HPDE6-E6E7 (cell line): Measurements from ENCODE around the gene CUZD1.

ENCODE experiments used
- DNase-seq: peaks from one replicate; pipeline ENCODE4 v3.0.0; 2011; ENCODE audit warnings: missing footprints; ENCODE audit errors: extremely low spot score

Gene CUZD1

GRCh38 chr10:122855745-122856144, 10.1 kb upstream of the CUZD1 start:
- DNase-seq, result no peak

GRCh38 chr10:122854648-122855047, 9.0 kb upstream of the CUZD1 start:
- peak; percentile 49 for DNase-seq

- no peak for DNase-seq
These were observed 8.1 kb upstream of the CUZD1 start for GRCh38 chr10:122853665-122854313.

GRCh38 chr10:122852261-122852660, 6.6 kb upstream of the CUZD1 start:
- no peak for DNase-seq

DNA sequence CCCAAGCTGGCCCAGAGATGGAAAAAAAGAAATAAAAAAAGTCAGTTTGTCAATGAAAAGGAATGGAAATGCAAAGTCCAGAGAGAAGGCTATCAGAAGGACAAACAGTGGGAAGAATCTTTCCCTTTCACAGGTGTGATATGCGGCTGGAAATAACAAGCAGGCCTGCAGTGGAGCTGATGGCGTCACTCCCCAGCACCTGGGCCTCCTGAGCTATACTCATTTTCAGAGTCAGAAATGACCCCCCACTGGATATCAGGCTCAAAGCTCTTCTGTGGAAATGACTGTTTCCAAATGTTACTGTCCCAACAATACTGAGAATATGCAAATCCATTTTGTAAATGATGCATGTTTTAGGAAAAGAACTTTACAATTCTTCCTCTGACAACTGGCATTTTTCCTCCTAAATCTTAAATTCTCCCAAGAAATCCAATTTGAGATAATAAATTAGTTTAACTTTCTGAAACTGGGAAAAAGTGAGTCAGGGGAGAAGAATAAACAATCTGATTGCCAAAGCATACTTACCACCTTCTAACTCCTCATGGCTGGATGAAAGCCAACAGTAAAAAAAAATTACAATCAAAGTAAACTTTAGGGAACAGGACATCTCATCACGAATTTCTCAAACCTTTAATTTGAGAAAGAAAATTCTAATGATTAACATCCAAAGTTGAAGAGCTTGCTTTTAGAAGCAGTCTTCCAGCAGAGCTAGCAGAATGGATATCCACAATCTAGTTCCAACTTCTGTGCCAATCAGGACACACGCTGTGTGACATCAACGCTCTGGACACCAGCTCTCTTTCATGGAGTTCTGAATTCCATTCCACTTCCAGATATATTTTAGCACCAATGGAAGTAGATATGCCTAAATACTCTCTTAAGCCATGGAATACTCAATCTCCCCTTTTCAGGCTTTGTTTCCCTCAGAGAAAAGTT, 5.3 kb upstream of the CUZD1 start:
- DNase-seq, result no peak

DNA sequence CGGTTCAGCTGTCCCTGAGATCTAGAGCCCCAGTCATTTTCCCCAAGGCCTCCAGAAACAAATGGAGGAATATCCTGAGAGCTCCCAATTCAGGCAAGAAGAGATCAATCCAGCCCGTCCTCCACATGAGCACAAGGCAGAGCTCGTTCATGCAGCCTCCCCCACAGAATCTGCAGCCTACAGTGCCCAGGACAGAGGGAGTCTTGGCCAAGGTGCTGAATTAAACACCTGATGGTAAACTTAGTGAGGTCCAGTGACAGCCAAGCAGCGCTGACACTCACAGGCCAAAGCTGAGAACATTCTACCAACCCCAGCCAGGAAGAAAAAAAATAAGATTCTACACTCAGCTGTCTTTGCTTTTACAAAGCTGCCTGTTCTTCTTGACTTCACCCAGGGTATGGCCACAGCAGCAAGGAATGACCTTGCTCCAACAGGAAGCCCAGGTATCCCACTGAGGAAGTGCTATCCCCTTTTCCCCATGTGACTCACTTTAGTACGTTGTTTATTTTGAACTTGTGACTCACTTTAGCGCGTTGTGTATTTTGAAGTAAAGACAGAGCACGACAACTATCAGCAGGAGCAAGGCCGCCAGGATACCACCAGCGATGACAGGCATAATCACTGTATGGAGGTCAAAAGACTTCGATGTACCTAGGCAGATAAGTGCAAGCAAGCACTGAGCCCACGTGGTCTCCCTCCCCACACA, 4.4 kb upstream of the CUZD1 start:
- DNase-seq, result no peak

- DNase-seq, result no peak
These were observed 3.4 kb upstream of the CUZD1 start for GRCh38 chr10:122849090-122849489.

- no peak for DNase-seq
These were observed 2.3 kb upstream of the CUZD1 start for GRCh38 chr10:122847782-122848604.

GRCh38 chr10:122844146-122844545, 1.5 kb downstream of the CUZD1 start:
- no peak for DNase-seq

- DNase-seq, result no peak
These were observed 4.1 kb downstream of the CUZD1 start for GRCh38 chr10:122841569-122841968.

DNA sequence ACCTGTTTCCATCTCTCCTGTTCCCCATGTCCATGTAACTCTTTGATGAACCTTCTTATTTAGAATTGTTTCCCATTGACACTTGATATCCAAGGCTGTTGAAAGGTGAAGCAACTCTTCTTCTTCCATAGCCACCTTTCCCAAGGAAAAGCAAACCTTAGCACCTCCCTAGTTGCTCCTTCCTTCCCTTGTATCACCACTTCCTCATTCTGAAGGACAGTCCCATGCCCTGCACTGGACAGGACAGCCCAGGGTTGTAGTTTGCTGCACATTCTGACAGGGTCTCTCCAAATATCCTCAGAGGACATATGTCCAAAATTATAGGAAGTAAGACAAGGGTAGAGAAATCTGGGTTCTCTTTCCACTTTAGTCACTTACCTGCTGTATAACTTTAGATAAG, 6.2 kb downstream of the CUZD1 start:
- DNase-seq, result no peak

GRCh38 chr10:122838880-122839279, 6.8 kb downstream of the CUZD1 start:
- no peak for DNase-seq

DNA sequence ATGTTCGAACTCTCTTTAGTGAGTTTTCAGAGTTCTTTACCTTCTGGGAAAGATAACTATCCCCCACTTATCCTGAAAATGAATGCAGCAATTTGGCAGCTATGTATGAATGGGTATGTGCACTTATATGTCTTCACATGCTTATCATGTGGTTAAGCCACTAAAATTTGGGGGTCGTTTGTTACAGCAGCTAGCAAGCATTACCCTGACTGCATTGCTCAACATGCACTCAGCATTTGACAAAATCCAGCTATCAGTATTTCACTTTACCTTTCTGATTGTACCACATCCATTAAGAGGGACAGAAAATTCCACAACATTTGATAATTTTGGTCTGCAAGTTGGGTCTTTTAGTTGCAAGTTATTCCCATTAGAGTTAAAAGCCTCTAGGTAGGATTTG, 9.7 kb downstream of the CUZD1 start:
- no peak for DNase-seq

GRCh38 chr10:122830965-122831353, 14.7 kb downstream of the CUZD1 start:
- no peak for DNase-seq

- no peak for DNase-seq
These were observed 15.2 kb downstream of the CUZD1 start for GRCh38 chr10:122830273-122830964.

DNA sequence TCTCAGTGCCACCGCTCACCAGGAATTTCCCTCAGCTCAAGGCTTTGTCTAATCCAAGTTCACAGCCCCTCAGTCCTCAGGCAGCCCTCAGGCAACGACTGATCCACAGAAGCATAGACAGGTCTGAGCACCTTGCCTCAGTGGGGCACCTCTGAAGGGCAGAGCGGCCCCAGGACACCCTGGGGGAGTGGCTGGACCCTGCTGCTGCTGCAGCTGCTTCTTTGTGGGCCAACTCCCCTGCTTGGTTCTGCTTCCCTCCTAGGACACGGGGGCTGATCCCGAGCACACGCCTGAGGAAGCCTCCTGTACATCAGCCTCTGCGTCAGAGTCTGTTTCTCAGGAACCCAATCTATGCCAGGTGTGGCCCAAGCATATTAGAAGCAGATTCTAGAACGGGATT, 16.2 kb downstream of the CUZD1 start:
- DNase-seq, result no peak

GRCh38 chr10:122828716-122829255, 16.9 kb downstream of the CUZD1 start:
- no peak for DNase-seq

- DNase-seq, result no peak
These were observed 18.4 kb downstream of the CUZD1 start for GRCh38 chr10:122827302-122827701.

- DNase-seq, result no peak
These were observed 22.5 kb downstream of the CUZD1 start for GRCh38 chr10:122822973-122823690.

DNA sequence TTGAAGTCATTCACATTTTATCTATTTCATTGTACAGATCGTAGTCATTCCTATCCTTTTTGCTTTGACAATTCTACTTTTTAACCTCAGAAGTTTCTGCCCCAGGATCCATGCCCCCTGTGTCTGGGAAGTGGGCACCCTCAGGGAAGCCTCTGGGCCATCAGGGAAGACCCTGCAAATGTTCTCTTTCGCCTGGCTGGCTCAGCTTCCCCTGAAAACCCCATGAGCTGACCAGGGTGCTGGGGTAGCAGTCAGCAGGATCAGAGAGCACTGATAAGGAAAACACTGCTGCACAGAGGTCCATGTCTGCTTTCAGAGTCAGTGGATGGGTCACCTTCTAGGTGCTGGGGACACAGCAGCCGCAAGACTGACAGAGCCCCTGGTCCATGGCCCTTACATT, 23.8 kb downstream of the CUZD1 start:
- no peak for DNase-seq
